A673 (cell line): ENCODE measurements around the gene GSTA2.
"Not testable (repeated sequence)": the region's sequence is repeated elsewhere in the genome, so short reads cannot be mapped to it uniquely, and the experiment has no call there.

Experiments used
- CTCF ChIP-seq: fragments of 300-800, 200-600 bp; sonication (generic); conservative IDR thresholded peaks from 2 replicates; pipeline ENCODE4 v1.5.1; 2017; ENCODE audit warnings: low read depth, mild to moderate bottlenecking, antibody characterized with exemption, low read length, moderate library complexity, mixed read lengths
- EZH2 ChIP-seq: fragments of 200-600 bp; sonication (generic); IDR thresholded peaks from 2 replicates; pipeline ENCODE4 v1.6.1; 2017; ENCODE audit warnings: borderline replicate concordance, low read depth, mild to moderate bottlenecking, mixed read lengths, antibody characterized with exemption, low read length; ENCODE audit not compliant: poor library complexity, severe bottlenecking

- TF ChIP-seq CTCF, EZH2: not testable (repeated sequence)
Observed at GRCh38 chr6:52753137-52753536, 10.1 kb downstream of the GSTA2 start.
